HG02798 (cell line): ENCODE results near the gene ARMS2.

Experiments used
- ATAC-seq: cut with Tn5 transposase; IDR thresholded peaks from one replicate; pipeline ENCODE4 v1.9.1; 2021; ENCODE audit warnings: mild to moderate bottlenecking; ENCODE audit not compliant: unreplicated experiment, poor library complexity

Gene ARMS2

DNA sequence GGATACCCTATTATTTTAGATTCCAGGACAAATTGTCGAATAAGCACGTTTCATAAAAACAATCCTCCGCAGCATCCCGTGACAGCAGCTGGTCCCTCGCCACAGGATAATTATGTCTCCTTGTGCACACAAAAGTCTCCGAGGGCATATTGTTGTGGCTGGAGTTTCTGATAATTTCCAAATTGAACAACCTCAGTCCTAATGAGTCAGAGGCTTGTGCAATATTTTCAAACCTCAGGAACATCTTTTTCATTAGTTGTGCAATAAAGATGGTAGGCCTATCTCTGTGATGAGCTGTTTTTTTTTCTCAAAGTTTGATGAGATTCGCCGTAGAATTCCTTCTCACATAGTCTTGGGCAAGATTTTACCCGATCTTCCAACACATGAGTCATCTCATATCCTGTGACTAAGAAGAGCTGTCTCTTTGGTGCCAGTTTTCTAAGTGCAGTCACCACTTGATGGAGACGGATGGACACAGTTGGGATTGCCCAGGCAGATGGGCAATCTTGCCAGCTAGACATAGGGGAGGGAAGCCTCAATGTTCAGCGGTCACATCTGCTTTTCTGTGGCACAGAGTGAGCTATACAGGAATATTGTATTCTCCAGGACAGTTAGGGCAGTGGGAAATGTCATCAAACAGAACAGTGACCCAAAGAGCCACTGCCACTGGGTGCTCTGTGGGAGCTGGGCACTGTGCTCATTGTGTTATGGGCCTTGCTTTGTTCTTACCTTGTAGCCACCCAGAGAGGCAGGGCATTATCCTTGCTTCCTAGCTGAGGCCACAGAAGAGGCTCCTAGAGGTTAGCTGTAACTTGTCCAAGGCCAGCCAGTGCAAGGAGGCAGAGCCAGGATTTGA, 14.7 kb downstream of the ARMS2 start:
- ATAC-seq, result no peak

DNA sequence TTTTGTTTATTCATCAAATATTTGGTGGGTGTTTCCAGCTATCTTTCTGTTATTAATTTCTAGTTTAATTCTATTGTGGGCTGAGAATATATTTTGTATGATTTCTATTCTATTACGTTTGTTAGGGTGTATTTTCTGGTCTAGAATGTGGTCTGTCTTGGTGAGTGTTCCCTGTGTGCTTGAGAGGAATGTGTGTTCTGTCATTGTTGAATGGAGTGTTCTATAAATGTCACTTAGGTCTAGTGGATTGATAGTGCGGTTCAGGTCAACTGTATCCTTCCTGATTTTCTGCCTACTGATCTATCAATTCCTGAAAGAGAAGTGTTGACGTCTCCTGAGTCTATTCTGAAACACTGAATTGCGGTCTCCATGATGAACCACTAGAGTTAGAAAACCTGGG, 15.4 kb downstream of the ARMS2 start:
- ATAC-seq, result no peak

DNA sequence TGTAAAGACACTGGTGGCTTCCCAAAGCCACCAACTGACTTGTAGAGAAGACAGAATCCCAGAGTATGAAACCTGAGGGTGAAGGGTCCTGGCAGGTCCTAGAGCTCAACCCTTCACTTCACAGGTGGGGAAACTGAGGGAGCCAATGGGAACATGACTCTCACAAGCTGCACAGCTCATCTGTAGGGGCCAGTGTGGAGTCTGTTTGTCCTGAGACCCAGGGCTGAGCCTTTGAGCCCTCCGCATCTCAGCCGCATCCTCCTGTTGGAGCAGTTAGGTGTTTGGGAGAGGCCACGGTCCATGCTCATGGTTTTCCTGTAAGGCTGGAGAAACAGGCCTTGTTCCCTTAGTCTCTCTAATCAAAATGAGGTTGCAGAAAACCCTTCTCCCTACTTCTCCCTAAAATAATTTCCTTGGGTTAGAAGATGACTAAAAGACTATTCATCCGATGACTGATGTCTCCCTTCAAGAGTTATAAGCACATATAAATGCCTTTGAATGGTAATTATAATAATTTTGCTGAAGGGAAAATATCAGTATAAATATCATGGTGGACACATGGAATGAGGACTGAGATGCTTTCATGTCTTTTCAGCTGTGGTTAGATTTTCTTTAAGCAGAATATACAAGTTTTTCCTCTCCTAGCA, 17.2 kb downstream of the ARMS2 start:
- ATAC-seq, result no peak

DNA sequence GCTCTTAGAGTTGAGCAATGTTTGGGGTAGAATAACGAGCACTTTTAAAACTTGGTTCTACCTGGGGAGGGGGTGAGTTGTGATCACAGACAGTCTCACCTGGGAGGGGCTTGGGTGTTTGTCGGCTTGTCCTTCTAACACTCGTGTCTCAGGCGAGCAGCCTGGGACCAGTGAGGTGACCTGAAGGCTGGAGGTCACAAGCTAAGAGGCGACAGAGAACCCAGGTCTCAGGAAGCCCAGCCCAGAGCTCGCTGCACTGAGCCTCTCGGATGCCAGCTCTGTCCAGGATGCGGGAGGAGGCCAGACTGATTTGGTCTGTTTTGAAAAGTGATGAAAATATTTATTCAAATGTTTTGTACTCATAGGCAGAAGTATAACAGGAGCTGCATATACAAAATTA, 18.7 kb downstream of the ARMS2 start:
- no peak for ATAC-seq

DNA sequence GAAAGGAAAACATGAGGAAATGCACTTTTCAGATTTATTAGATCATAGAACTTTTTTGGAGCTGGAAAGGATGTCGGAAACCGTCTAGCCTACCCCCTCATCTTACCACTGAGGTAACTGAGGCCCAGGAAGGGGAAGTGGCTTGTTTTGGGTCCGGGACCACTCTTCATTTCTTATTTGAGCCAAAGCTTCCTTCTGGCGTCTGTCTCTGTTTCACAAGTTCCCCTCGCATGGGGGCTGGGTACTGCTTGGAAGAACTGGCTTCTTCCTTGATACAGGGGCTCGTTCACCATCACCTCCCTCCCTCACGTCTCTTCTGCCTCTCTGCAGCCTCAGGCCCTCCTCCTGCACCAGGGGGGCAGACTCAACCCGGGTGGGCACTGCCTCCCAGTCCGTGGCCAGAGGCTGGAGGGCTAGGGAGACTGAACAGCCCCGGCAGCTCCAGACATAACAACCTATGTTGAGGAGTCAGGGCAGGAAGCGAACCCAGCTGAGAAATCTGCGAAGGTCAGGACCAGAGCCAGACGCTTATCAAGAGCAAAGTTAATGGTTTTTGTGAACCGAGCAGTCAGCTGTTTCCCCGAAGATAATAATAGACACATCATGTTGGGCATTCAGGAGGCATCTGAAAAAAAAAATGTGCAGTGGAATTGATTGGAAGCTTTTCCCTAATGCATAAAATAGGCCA, 19.8 kb downstream of the ARMS2 start:
- ATAC-seq, result no peak

DNA sequence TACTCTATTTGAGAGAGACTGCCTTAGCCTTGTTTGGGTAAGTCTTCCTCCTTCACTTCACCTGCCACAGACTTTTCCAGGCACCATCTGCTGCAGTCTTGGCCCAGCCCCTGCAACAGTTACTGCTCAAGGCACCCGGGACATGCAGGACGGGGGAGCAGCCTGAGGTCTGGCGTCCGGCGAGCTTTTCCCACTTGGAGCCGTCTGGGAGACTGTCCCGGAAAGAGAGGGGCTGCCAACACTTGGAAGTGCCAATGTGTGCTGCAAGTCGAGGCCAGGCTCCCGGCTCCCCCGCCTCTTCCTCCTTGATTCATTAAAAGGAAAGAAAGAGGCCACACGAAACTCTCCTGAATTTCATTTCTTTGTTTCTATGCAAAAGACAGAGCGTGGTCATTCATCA, 20.6 kb downstream of the ARMS2 start:
- no peak for ATAC-seq

DNA sequence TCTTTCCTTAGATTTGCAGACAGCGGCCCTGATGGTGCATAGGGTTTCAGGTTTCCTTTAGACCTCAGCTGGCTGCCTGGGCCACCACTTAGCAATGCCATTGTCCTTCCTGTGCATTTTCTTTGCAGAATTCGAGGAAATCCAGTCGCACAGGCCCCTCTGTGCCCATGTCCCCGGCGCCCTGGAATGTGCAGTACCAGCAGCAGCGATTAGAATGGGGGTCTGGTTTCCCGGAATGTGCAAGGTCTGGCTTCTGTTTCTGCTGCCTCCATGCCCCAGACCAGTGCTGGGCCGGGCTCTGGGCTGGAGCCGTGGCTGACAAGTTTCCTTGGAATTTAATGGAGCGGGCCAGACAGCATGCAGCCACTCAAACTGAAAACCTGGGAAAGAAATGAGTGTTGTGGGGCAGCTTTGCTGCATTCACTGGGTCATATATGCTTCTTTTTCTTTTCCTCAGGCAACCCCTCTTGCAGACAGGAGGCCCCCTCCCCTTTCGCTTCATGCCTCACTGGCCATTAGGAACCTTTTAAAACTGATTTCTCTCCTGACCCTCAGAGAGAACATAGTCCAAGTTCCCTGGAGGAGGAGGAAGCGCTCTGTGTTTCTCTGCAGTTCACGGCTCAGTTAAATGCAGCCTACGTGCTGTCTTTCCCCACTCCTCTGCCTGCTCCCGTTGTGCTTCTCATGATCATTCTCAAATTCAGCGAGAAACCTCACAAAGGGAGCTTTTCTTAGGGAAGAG, 21.3 kb downstream of the ARMS2 start:
- ATAC-seq, result no peak

DNA sequence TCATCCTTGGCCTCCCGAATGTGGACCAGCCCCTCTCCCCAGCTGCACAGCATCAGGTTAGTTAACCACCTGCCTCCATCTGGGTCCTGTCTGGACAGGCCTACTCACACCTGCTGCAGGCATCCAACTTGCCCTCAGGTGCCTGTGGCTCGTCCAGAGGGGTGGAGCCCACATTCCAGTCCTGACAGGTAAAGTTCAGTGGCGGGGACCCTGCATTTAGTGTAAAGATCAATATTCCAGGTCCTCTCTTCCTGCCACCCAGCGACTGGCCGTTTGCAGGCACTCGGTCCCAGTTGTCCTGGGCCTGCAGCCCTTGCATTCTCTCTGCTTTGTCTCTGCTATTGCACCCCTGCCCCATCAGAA, 21.9 kb downstream of the ARMS2 start:
- no peak for ATAC-seq

DNA sequence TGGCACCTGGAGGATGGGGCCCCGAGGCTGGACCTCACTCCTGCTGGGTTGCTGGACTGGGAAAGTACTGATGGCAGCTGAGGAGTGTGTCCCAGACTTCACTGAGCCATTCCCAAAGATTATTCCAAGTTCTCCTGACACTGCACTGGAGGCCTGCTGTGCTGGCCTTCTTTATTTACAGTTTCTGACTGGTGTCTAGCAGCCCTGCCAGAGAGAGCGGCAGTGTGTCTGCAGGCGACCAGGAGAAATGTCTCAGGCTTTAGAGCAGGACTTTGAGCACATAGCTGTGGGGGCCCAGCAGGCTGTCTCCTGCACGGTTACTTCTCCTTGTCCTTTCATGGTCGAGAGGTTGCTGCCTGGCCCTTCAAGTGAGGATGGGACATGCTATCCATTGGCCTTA, 23.0 kb downstream of the ARMS2 start:
- ATAC-seq, result no peak

DNA sequence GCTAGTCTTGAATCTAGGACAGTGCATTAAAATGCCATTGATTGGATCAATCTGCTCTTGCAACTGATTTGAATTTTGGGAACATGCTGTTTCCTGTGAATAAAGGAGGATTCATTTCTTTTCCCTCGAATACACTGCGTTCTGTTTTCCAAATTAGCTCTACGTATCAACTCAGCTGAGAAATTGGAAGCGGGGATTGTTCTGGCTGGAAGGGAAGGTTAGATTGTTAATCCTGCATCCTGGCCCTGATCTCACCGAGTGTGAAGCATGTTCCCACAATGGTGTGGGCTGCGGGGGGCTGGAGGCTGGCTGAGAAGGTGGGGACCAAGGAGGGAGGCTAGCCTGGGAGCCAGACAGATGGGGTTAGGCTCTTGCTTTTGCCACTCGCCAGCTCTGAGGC, 24.5 kb downstream of the ARMS2 start:
- no peak for ATAC-seq

DNA sequence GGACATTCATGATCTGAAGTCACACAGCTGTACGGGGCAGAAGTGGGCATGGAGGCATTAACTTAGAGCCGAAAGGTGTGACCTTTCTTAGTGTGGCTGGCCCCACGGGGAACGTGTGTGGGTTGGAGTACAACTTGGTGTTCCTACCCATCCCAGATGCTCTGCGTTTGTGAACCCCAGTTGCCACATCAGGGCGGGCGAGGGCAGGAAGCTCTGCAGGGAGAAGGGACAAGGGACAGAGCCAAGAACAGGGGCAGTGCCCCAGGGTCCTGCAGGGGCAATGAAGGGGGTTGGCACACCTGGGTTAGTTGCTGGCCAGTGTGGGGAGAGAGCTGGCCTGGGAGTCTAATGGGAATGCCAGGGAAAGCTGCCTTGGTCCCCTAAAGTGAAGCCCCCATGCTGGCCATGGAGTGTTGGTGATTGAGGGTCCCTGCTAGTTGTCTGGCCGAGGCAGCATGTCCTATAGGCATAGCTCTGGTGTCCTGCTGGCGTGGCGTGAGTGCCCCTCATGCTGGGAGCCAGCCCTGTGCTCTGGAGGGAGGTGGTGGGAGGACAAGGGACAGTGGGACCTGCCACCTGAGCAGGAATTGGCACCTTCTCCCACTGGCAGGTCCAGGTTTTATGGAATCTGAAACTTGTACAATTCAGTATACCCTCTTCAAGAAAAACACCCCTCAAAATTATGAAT, 25.8 kb downstream of the ARMS2 start:
- ATAC-seq, result no peak

DNA sequence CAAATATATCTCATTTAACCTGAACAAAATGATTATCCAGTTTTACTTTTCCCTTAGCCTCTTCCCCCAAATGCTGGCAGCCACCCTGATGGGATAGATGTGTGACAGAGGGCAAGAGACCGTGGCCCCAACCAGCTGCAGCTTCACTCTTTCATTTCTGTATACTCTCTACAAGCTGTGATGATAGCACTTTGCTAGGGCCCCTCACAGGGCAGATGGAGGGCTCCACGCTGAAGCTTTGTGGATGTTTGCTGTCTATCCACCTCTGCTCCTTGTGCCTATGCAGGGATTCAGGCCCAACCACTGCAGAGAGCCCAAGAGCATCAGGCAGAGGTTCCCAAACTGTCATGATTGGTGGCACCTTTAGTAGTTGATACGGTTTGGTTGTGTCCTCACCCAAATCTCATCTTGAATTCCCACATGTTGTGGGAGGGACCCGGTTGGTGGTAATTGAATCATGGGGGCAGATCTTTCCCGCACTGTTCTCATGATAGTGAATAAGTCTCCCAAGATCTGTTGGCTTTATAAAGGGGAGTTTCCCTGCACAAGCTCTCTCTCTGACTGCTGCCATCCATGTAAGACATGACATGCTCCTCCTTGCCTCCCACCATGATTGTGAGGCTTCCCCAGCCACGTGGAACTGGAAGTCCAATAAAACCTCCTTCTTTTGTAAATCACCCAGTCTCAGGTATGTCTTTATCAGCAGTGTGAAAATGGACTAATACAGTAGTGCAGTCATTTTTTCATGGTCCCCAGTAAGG, 27.0 kb downstream of the ARMS2 start:
- ATAC-seq, result no peak

DNA sequence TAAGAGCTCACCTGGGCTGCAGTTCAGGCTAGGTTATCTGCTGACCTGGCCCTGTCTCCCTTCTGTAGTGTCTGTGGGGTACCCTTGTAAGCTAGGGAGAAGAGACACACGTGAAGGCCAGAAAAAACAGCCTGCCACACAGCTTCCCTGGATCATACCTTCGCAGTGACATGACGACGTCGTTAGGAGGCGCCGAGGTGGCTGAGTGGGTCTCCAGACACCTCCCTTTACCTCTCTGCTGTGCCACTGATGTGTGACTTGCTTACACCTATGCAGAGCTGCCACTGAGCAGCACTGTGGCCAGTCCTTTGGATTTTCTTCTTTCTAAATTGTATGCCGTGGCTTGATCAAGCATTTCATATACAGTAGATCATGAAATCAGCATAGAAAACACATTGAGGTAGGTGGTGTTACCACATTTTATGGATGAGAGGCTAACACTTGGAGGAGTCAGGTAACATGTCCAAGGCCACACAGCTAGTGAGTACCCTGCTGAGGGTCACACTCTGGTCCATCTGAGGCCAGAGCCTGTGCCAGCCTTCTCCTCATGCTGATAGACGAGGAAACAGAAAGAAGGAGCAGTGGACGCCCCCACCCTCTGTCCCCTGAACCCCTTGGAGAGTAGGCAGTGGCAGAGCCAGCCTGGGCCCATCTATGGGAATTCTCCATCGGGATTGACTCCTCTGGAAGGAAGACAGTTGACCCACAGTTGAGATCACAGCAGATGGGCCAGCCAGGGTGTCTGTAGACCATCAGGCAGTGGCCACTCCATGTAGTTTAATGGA, 30.0 kb downstream of the ARMS2 start:
- no peak for ATAC-seq

DNA sequence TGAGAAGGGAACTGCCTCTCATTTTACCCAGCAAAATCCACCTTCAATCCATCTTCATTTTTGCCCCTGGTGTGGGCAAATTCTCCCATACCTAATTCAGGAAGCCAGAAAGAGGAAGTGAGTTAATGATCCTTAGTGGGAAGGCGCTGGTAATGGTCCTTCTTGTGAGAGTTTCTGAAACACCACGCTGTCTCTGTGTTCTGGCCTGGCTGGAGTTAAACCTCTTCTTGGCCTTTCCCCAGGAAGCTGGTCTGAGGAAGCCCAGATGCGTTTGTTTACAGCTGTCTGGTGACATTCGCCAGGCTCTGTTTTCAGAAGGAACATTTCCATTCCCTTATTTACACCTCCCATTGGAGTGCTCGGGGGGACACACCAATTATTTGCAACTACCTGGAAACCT, 31.2 kb downstream of the ARMS2 start:
- ATAC-seq, result no peak

DNA sequence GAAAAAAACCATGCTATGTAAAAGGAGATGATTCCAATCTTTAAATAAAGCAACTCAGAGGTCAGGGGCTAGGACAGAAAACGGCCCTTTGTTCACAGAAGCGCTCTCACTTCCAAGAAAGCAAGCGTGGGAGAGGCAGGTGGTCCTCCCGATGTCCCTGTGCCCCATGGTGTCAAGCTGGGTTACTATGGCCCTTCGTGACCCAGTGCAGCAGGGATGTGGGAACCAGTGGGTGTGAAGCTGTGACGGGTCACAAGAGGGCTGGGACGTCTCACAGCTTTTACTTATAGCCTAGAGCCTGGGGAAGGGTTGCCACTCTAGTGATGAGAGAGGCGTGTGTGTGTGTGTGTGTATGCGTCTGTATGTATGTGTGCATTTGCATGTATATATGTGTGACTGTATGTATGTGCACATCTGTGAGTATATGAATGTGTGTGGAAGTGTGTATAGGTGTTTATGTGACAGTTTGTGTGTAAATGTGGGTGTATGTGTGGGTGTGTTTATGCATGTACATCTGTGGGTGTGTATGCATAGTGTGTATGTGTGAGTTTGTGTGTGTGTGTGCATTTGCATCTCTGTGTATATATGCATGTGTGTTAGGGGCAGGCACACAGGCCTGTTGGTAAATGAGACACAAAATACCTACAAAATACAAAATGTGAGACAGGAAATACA, 32.1 kb downstream of the ARMS2 start:
- ATAC-seq, result no peak

DNA sequence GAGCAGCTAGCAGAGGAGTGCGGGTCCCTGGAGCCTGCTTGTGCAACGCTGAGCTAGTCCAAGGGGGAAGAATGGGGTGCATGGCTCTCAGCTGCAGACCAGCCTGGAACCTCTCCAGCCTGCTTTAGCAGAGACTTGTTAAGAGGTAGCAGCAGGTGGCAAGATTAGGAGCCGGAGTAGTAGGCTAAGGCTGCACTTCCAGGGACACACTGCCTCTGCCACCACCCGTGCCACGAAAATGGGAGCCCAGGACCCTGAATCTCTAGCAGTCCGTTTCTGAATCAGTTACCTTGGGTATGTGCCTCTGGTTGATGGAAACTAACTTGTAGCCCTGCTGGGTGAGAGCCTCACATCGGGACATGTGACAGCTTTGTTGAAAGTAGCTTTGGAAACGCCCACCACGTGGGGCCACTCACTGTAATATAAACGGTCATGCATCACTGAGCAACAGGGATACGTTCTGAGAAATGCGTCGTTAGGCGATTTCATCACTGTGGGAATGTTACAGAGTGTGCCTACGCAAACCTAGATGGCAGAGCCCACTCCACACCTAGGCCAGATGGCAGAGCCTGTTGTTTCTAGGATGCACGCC, 32.8 kb downstream of the ARMS2 start:
- ATAC-seq, result no peak

DNA sequence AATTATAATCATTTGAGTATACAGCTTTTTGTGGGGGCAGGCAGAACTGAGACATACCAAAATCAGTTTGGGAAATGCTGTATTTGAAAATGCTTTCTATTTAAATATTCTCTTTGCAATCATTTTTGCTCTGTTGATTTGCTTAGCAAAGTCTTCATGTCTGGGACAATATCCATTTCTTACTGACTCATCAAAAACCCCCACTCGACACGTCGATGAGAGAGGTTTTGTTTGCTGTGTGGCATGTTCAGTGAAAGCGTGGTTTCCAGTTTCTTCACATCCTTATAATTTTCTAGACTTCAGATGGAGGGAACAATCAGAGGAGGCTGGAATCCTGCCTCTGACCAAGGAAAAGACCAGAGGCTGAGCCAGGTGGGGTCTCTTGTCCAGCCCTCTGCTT, 35.8 kb downstream of the ARMS2 start:
- no peak for ATAC-seq
